ENCODE measurements around the gene VWCE. TPM values are rescaled to one million over a fixed set of nuclear protein-coding genes. Genes with fewer than 3 reads are reported as not detected.

Gene VWCE
- total and polyA plus RNA-seq, 9 of the 15 experiments (the other 6 are each of a cell fraction or from before 2014, with no cell fraction given), result 0.06 to 1.6 (median 0.63) TPM; not detected in 1

DNA sequence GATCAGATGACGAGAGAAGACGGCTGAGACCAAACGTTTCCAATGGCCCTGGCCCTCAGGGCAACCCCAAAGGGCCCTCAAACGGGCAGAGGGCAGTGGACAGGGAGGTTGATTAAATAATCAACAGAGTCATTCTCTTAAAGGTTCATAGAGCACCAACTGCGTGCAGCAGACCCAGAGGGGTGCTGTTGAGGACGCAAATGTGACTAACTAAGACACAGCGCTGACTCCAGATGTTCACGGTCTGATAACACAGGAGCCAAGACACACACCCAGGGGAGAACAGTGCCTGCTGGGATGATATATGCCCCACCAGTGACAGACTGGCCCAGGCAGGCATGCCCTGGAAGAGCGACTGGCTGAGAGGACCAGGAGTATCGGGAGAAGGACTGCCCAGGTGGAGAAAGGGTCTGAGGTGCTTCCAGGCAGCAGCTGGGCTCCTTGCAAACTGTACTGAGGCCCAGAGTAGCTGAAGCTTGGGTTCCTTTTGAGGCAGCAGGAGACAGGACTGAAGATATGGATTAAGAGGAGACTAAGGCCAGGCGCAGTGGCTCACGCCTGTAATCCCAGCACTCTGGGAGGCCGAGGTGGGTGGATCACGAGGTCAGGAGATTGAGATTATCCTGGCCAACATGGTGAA, 7.7 kb downstream of the VWCE start (continued):
- peak; percentile 97 for TF ChIP-seq POLR2AphosphoS5 (IDR thresholded peaks at IDR 0.05; ENCODE audit: control insufficient read depth, insufficient read depth, low read depth, low read length)
- peak; percentile 63 to 76; a peak in 3 of 4 replicates for TF ChIP-seq TEAD1 (CRISPR knock-in tag; IDR thresholded peaks at IDR 0.05)
- TF ChIP-seq ETV5 (CRISPR knock-in tag; IDR thresholded peaks at IDR 0.05; ENCODE audit: low read depth), result peak; percentile 55; the same call in 1 of the 2 replicates
- TF ChIP-seq FOXK2 (conservative IDR thresholded peaks at IDR 0.05 in 1 of 2, IDR thresholded peaks at IDR 0.05 in 1 of 2; ENCODE audit: low read depth in 2 of 2), result peak; percentile 58 to 67; a peak in 3 of 4 replicates
- TF ChIP-seq MYC (IDR thresholded peaks at IDR 0.05; ENCODE audit: low read depth, low read length), result peak; percentile 68
- TF ChIP-seq MYC (CRISPR knock-in tag; IDR thresholded peaks at IDR 0.05; ENCODE audit: borderline replicate concordance, low read depth), result no peak
- TF ChIP-seq ZNF584 (CRISPR knock-in tag; IDR thresholded peaks at IDR 0.05; ENCODE audit: low read depth), result 0 out of 2 replicates have a peak, but pooled peaks have one; percentile 34
- no peak for TF ChIP-seq RFX1 (IDR thresholded peaks at IDR 0.05)
- TF ChIP-seq PHB2 (IDR thresholded peaks at IDR 0.05; ENCODE audit: low read depth), result peak; percentile 20
- no peak for TF ChIP-seq DACH1 (IDR thresholded peaks at IDR 0.05; ENCODE audit: partially characterized antibody)
- TF ChIP-seq JUN (IDR thresholded peaks at IDR 0.05; ENCODE audit: borderline replicate concordance, low read depth, low read length), result peak; percentile 78
- no peak for TF ChIP-seq JUN (CRISPR knock-in tag; IDR thresholded peaks at IDR 0.05; ENCODE audit: borderline replicate concordance)
- TF ChIP-seq, protein P1, sequence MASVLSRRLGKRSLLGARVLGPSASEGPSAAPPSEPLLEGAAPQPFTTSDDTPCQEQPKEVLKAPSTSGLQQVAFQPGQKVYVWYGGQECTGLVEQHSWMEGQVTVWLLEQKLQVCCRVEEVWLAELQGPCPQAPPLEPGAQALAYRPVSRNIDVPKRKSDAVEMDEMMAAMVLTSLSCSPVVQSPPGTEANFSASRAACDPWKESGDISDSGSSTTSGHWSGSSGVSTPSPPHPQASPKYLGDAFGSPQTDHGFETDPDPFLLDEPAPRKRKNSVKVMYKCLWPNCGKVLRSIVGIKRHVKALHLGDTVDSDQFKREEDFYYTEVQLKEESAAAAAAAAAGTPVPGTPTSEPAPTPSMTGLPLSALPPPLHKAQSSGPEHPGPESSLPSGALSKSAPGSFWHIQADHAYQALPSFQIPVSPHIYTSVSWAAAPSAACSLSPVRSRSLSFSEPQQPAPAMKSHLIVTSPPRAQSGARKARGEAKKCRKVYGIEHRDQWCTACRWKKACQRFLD (CRISPR knock-in tag; IDR thresholded peaks at IDR 0.05), result peak; percentile 53; the same call in 1 of the 2 replicates
- TF ChIP-seq TCF3 (CRISPR knock-in tag; IDR thresholded peaks at IDR 0.05), result peak; percentile 98
- peak; percentile 66; the same call in 1 of the 2 replicates for TF ChIP-seq ELF4 (CRISPR knock-in tag; IDR thresholded peaks at IDR 0.05)
- 0 out of 2 replicates have a peak, but pooled peaks have one; percentile 29 for TF ChIP-seq BCOR (IDR thresholded peaks at IDR 0.05)
- TF ChIP-seq RB1 (IDR thresholded peaks at IDR 0.05; ENCODE audit: low read depth), result 0 out of 2 replicates have a peak, but pooled peaks have one; percentile 32
- peak; percentile 62 for TF ChIP-seq ZFX (CRISPR knock-in tag; IDR thresholded peaks at IDR 0.05)
- peak; percentile 1 for TF ChIP-seq SMARCB1 (IDR thresholded peaks at IDR 0.05; ENCODE audit: insufficient read length, low read depth)
- TF ChIP-seq, protein P2, sequence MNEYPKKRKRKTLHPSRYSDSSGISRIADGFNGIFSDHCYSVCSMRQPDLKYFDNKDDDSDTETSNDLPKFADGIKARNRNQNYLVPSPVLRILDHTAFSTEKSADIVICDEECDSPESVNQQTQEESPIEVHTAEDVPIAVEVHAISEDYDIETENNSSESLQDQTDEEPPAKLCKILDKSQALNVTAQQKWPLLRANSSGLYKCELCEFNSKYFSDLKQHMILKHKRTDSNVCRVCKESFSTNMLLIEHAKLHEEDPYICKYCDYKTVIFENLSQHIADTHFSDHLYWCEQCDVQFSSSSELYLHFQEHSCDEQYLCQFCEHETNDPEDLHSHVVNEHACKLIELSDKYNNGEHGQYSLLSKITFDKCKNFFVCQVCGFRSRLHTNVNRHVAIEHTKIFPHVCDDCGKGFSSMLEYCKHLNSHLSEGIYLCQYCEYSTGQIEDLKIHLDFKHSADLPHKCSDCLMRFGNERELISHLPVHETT (CRISPR knock-in tag; conservative IDR thresholded peaks at IDR 0.05 in 1 of 2, IDR thresholded peaks at IDR 0.05 in 1 of 2), result 0 out of 4 replicates have a peak, but pooled peaks of 1 of the 2 experiments have one; percentile 55
- TF ChIP-seq EP400 (IDR thresholded peaks at IDR 0.05), result peak; percentile 51
- peak; percentile 93 for TF ChIP-seq MTA2 (IDR thresholded peaks at IDR 0.05; ENCODE audit: low read depth)
- no peak for TF ChIP-seq OTX1 (CRISPR knock-in tag; IDR thresholded peaks at IDR 0.05)
- TF ChIP-seq MTA1 (IDR thresholded peaks at IDR 0.05; ENCODE audit: borderline replicate concordance), result peak; percentile 37; the same call in 1 of the 2 replicates
- TF ChIP-seq CBFA2T2 (conservative IDR thresholded peaks at IDR 0.05), result peak; percentile 95
- no peak for TF ChIP-seq SPI1 (IDR thresholded peaks at IDR 0.05; ENCODE audit: borderline replicate concordance, low read depth, low read length)
- no peak for TF ChIP-seq NR2C2 (CRISPR knock-in tag; IDR thresholded peaks at IDR 0.05)
- peak; percentile 45; the same call in 1 of the 2 replicates for TF ChIP-seq NR2C2 (tag; IDR thresholded peaks at IDR 0.05)
- peak; percentile 69 to 88; a peak in 3 of 4 replicates for TF ChIP-seq TRIM24 (IDR thresholded peaks at IDR 0.05)
